Kasumi-1 (cell line): ENCODE results near the gene KRTAP5-10.
"Not testable (repeated sequence)": the region's sequence is repeated elsewhere in the genome, so short reads cannot be mapped to it uniquely, and the experiment has no call there.

Experiments used
- DNase-seq, 2 experiments: peaks; one replicate each; lab custom pipeline; 2025; lab: John Stamatoyannopoulos, UW

Gene KRTAP5-10

GRCh38 chr11:71542879-71543777 lies 22.2 kb upstream of the KRTAP5-10 start:
- DNase-seq = no peak

- peak; percentile 76 to 84 for DNase-seq
These were observed 21.5 kb upstream of the KRTAP5-10 start for GRCh38 chr11:71543866-71544265.

DNA sequence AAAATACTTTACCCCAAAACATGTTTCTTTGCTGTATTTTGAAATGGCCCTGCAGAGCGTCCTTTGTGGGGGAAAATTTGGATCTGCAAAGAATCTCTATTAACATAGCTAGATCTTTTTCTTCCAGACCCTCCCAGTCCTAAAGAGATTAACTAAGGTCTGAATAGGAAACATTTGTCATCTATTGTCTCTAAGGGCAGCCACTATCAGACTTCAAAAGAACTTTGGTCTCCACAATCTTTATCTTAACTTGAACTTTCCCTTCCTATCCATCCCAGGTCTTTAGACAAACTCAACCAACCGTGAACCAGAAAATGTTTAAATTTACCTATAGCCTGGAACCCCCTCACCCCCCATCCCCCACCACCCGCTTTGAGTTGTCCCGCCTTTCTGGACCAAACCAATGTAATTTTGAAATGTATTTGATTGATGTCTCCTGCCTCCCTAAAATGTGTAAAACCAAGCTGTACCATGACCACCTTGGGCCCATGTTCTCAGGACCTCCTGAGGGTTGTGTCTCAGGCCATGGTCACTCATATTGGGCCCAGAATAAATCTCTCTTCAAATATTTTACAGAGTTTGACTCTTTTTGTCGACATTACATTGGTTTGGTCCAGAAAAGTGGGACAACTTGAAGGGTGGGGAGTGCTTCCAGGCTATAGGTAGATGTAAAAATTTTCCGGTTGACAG lies 20.7 kb upstream of the KRTAP5-10 start:
- DNase-seq = no peak

- no peak for DNase-seq
These were observed 19.9 kb upstream of the KRTAP5-10 start for GRCh38 chr11:71545405-71545966.

DNA sequence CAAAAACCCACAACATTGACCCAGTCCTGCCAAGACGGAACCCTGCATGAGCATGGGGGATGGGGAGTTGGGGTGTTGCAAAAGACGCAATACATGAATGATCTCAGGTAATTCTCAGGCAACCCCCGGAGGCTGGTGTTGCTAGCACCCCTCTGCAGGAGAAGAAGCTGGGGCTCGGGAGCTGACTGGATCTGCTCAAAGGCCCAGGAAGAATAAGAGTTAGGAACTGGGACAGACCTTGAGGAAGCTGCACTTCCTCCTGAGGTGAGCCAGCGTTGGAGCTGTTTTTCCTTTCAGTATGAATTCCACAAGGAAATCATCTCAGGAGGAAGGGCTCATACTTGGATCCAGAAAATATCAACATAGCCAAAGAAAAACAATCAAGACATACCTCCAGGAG lies 17.2 kb upstream of the KRTAP5-10 start, which contains the start of gene KRTAP5-9:
KRTAP5-9 (plus strand) TSS at position 301 of the 400 bp plus-strand sequence. CDS start 238 bp downstream, outside the sequence.
- no peak for DNase-seq

DNA sequence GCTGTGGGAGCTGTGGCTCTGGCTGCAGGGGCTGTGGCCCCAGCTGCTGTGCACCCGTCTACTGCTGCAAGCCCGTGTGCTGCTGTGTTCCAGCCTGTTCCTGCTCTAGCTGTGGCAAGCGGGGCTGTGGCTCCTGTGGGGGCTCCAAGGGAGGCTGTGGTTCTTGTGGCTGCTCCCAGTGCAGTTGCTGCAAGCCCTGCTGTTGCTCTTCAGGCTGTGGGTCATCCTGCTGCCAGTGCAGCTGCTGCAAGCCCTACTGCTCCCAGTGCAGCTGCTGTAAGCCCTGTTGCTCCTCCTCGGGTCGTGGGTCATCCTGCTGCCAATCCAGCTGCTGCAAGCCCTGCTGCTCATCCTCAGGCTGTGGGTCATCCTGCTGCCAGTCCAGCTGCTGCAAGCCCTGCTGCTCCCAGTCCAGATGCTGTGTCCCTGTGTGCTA lies 16.6 kb upstream of the KRTAP5-10 start:
- DNase-seq = peak; percentile 16 to 24

GRCh38 chr11:71551711-71552110 lies 13.7 kb upstream of the KRTAP5-10 start:
- DNase-seq = peak in 1 of 2 experiments; percentile 12

DNA sequence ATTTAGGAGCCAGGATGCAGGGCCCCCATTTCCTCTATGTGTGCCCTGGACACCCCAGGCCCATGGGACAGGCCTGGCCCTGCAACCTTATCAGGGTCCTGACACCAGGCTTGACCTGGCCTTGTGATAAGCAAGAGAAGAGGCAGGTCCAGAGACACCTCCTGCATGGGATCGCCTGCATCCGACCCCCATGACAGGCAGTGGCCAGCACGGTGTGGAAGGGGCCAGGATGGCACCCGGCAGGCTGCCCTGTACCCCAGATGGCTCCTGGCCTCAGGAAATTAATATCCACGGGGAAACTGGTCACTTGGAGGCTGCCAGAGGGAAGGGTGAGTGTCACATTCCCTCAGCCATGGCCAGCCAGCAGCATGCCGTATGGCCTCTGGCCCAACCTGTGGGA lies 10.4 kb upstream of the KRTAP5-10 start:
- no peak for DNase-seq

GRCh38 chr11:71555508-71555907 lies 9.9 kb upstream of the KRTAP5-10 start:
- DNase-seq = no peak

DNA sequence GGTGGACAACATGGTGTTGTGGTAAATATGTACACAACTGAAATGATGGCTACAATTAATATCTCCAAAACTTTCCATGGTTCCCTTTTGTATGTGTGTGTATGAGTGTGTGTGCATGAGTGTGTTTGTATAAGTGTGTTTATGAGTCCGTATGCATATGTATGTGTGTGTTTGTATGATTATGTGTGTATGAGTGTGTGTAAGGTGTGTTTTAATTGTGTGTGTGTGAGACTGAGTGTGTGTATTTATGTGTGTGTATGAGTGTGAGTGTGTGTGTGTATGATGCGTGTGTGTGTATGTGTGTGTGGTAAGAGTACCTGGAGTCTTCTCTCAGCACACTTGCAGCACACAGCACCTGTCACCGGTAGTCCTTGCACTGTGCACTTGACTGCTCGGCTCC lies 9.3 kb upstream of the KRTAP5-10 start:
- DNase-seq = no peak

DNA sequence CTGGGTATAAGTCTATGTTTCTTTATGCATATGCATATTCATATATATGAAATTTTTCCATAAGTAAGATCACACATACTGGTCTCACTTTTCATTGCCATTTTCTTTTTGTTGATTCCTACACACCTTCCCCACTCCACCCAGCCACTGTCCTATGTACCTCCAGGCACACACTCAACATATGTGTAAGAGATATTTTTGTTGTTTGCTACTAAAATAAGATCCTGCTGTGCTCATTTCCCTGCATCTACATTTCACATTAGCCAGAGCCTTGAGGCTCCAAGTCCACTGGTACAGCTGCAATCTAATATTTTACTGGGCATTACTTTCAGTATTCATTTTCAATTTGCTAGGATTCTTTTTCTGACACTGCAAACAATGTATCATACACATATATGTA lies 8.1 kb upstream of the KRTAP5-10 start:
- DNase-seq = no peak

- no peak for DNase-seq
These were observed 6.4 kb upstream of the KRTAP5-10 start for GRCh38 chr11:71558996-71559395.

DNA sequence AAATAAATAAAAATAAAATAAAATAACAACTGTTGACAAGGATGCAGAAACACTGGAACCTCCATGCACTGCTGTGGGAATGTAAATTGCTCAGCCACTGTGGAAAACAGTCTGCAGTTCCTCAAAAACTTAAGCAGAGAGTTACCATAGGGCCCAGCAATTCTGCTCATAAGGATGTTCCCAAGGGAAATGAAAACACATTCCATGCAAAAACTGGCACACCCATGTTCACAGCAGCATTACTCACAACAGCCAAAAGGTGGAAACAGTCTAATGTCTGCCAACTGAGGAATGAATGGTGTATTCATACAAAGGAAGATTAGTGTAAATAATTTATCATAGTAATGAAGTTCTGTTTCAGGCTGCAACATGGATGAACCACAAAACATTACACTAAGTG lies 3.2 kb upstream of the KRTAP5-10 start:
- no peak for DNase-seq

DNA sequence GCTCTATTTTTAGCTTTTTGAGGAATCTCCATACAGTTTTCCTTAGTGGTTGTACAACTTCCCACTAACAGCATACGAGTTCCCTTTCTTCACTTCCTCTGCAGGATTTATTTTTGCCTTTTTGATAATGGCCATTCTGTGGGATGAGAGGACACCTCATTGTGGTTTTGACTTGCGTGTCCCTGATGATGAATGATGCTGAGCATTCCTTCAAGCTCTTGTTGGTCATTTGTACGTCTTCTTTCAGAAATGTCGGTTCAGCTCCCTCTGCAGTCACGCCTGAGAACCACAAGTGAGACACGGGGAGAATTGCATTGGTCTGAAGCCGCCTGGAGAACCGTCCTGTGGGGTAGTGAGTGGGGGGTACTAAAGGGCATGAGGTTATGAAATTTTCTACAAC lies 2.0 kb upstream of the KRTAP5-10 start:
- peak; percentile 78 to 84 for DNase-seq

DNA sequence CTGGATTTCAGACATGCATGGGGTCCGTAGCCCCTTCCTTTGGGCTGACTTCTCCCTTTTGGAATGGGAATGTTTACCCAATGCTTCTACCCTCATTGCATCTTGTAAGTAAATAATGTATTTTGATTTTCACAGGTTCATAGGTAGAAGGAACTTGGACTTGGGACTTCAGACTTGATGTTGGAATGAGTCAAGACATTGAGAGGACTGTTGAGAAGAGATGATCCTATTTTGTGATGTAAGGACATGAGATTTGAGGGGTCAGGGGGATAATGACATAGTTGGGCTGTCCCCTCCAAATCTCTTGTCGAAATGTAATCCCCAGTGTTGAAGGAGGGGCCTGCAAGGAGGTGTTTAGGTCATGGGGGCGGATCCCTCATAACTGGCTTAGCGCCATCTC lies 933 bp upstream of the KRTAP5-10 start:
- no peak for DNase-seq

DNA sequence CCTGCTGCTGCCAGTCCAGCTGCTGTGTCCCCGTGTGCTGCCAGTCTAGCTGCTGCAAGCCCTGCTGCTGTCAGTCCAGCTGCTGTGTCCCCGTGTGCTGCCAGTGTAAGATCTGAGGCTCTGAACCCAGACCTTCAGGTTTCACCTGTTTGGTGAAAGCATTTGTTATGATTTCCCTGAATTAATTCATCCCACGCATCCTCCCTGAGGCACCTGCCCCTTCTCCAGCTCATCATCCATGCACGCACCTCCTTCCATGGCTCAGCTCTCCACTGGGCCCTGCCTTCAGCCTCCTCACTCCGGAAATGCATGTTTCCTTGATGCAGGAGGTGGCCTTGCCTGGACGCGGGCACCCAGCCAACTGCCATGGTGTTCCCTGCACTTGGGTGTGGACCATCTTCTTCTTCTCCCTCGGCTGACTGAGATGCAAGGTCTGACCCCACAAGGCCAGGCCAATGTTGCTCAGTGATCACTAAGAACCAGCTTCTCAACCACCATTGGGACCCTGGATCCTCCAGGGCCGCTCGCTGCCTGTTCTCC lies 788 bp downstream of the KRTAP5-10 start:
- no peak for DNase-seq

DNA sequence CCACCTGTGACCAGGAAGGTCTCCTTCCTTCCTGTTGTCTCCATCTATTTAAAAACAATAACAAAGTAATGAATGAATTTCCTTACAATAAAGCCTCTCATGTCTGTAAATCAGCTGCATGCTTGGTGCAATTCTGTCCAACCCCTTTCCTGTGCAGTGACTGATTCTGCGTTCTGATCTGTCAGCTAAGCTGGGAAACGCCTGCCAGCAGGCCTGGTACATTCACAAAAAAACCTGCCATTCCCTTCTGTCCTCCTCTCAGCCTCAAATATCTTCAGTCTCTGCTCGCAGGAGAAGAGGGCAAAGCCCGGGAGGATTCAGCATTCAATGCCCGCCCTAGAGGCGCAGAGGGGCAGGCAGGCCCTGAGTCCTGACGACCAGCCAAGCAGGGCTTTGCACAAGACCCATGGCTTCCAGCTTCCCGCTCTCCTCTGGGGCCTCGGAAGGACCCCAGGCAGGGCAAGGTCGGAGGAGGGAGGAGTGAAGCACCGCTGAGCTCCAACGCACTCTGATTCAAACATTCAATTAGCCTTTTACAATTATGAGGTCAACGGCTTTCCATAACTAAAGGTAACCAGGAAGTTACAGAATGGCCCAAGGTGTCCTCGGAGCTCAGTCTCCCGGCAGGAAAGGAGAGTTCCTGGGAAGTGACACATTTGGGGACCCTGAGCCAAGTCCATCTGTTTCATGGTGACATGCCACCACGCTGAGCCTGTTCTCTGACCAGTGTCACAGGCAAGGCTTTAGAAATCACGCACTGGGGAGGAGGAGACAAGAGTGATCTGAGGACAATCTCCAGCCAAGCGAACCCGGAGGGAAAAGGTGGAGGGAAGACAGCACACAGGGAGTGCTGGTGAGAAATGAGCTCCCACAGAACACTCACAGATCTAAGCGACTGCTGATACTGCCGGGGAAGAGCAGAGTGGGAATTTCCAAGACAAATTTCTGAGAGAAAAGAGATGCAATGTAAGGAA lies 1.6 kb downstream of the KRTAP5-10 start:
- not testable (repeated sequence) for DNase-seq

DNA sequence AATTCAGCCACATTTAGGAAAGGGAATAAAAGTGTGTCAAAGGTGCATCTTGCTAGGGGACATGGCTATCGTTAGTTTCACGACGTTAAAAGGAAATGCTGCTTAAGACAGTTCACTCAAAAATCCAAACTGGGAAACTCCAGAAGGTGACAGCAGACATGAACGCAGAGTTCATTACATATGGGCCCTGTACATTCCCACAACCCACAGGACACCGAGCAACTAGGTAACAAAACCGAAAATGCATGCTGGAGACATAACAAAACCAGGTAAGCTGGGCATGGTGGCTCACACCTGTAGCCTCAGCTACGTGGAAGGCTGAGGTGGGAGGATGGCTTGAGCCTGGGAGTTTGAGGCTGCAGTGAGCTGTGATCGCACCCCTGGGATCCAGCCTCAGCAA lies 2.3 kb downstream of the KRTAP5-10 start:
- not testable (repeated sequence) for DNase-seq

DNA sequence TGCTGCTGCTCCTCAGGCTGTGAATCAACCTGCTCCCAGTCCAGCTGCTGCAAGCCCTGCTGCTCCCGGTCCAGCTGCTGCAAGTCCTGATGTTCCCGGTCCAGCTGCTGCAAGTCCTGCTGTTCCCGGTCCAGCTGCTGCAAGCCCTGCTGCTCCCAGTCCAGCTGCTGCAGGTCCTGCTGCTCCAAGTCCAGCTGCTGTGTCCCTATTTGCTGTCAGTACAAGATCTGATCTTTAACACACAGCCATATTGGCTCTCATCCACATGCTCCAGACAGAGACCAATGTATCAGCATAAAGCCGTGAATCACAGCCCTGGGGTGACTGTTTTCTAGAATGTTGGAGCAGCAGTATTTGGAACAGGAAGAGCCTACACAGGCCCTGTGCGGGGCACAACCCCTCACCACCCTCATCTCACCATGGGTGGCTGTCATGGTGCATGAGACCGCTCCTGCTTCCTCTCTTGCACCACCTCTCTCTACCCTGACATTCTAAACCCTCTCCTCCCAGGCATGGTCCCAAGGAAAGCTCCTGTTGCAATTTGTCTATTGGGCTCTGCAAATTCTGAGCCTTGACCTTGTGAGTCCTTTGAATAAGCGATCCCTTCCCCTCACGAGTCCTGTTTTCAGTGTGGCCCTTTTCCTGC lies 3.5 kb downstream of the KRTAP5-10 start:
- DNase-seq = no peak

GRCh38 chr11:71571101-71571850 lies 5.9 kb downstream of the KRTAP5-10 start:
- DNase-seq = not testable (repeated sequence)
